ENCODE data around the gene BAZ2B. TPM values are rescaled to one million over a fixed set of nuclear protein-coding genes. Genes with fewer than 3 reads are reported as not detected.

The BAZ2B gene
- total RNA-seq, 2 donors from 2014 or later = 60.8 to 84.5 TPM

DNA sequence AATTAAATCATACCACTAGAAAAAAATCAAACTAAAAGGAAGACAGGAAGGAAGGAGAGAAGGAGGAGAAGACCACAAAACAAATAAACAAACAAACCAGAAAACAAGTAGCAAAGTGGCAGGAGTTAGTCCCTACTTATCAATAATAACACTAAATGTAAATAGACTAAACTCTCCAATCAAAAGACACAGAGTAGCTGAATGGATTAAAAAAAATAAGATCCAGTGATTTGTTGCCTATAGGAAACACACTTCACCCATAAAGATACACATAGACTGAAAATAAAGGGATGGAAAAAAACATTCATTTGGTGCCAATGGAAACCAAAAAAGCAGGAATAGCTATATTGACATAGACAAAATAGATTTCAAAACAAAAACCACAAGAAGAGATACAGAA lies 23.4 kb upstream of the BAZ2B start:
- Histone ChIP-seq H3K4me1 (replicated peaks) (no peaks in the 10 kb centered on the region), H3K27me3 (replicated peaks; ENCODE audit: insufficient read depth) (no peaks in the 10 kb centered on the region), H3K27ac (no peak overlapping the region), H3K4me3 (no peak overlapping the region), H3K9me3 (no peaks in the 10 kb centered on the region), H3K36me3 (no peaks in the 10 kb centered on the region)
- no peak for TF ChIP-seq POLR2AphosphoS5 (IDR thresholded peaks at IDR 0.05)
- TF ChIP-seq POLR2A (IDR thresholded peaks at IDR 0.05) = no peak
- no peak for TF ChIP-seq CTCF (IDR thresholded peaks at IDR 0.05)
- no peak for DNase-seq (ENCODE audit: low spot score)
- intact Hi-C loops (cut with DNase I) = no loop called here

- Histone ChIP-seq H3K27ac (no peak overlapping the region), H3K4me3 (no peak overlapping the region), H3K4me1 (replicated peaks) (no peaks in the 10 kb centered on the region), H3K9me3 (no peaks in the 10 kb centered on the region), H3K27me3 (replicated peaks; ENCODE audit: insufficient read depth) (no peaks in the 10 kb centered on the region), H3K36me3 (no peaks in the 10 kb centered on the region)
- WGBS = 82% methylated on average over 1 of the region's 1 CpG
- intact Hi-C loops (cut with DNase I) = no loop called here
- TF ChIP-seq CTCF (IDR thresholded peaks at IDR 0.05) (no peak), POLR2A (IDR thresholded peaks at IDR 0.05) (no peak), POLR2AphosphoS5 (IDR thresholded peaks at IDR 0.05) (no peak)
- no peak for DNase-seq (ENCODE audit: low spot score)
These were observed 22.7 kb upstream of the BAZ2B start for GRCh38 chr2:159639071-159639470.

- no peaks in the 10 kb centered on the region for H3K36me3 ChIP-seq
- TF ChIP-seq POLR2A (IDR thresholded peaks at IDR 0.05) (no peak), POLR2AphosphoS5 (IDR thresholded peaks at IDR 0.05) (no peak)
- 40% methylated on average over 4 of the region's 4 CpGs for WGBS
These were observed 21.7 kb upstream of the BAZ2B start for GRCh38 chr2:159637988-159638501.

GRCh38 chr2:159637240-159637639 lies 20.9 kb upstream of the BAZ2B start:
- no peaks in the 10 kb centered on the region for H3K9me3 ChIP-seq
- H3K27ac ChIP-seq = no peak overlapping the region
- 95% methylated on average over 3 of the region's 3 CpGs for WGBS
- no peaks in the 10 kb centered on the region for H3K27me3 ChIP-seq (replicated peaks; ENCODE audit: insufficient read depth)
- intact Hi-C loops (cut with DNase I) = no loop called here
- no peaks in the 10 kb centered on the region for H3K4me1 ChIP-seq (replicated peaks)
- DNase-seq (ENCODE audit: low spot score) = no peak
- no peak overlapping the region for H3K4me3 ChIP-seq
- TF ChIP-seq CTCF (IDR thresholded peaks at IDR 0.05) (no peak), POLR2A (IDR thresholded peaks at IDR 0.05) (no peak), POLR2AphosphoS5 (IDR thresholded peaks at IDR 0.05) (no peak)
- no peaks in the 10 kb centered on the region for H3K36me3 ChIP-seq

More at GRCh38 chr2:159637988-159638501, 21.7 kb upstream of the BAZ2B start:
- Histone ChIP-seq H3K27ac (no peak overlapping the region), H3K9me3 (no peaks in the 10 kb centered on the region), H3K4me3 (no peak overlapping the region), H3K4me1 (replicated peaks) (no peaks in the 10 kb centered on the region), H3K27me3 (replicated peaks; ENCODE audit: insufficient read depth) (no peaks in the 10 kb centered on the region)
- intact Hi-C loops (cut with DNase I) = no loop called here
- DNase-seq (ENCODE audit: low spot score) = no peak

DNA sequence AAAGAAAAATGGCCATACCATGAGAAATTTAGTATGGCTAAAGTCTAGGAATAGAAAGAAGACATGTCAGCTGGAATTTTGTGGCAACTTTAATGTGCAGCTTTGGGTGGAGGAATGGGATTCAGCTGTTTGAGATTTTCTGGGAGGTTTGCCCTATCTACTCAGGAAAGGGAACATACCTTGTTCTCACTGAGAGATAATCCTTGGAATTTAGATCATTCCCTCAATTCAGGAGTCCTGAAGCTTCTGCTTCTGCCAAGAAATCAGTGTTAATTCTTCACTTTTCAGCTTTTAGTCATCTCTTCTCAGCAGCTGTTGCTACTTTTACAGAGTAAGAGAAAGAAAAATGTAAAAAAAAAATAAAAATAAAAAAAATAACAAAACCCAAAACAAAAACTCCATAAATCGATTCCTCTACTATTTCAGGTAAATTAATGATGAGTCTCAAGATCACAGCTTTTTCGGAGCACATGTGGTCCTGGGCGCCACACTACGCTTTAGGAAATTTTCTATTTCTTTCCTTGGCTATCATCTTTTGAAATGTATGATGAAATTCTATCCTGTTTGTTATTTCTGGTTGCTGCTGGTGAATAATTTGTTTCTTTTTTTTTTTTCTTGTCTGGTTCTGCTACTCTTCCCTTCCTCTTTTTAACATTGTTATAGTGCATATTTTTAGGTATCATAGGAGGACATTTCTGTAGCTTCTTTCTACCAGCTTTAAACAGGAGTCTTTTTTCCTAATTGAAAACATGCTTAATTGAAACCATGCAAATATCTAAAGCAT lies 18.9 kb upstream of the BAZ2B start:
- 70% methylated on average over 4 of the region's 4 CpGs for WGBS
- DNase-seq (ENCODE audit: low spot score) = no peak

More for the DNA sequence above, 18.9 kb upstream of the BAZ2B start:
- no peaks in the 10 kb centered on the region for H3K27me3 ChIP-seq (replicated peaks; ENCODE audit: insufficient read depth)
- no peak overlapping the region for H3K27ac ChIP-seq
- H3K9me3 ChIP-seq = no peaks in the 10 kb centered on the region
- TF ChIP-seq POLR2A (IDR thresholded peaks at IDR 0.05) = no peak
- TF ChIP-seq POLR2AphosphoS5 (IDR thresholded peaks at IDR 0.05) = no peak
- TF ChIP-seq CTCF (IDR thresholded peaks at IDR 0.05) = no peak
- H3K4me1 ChIP-seq (replicated peaks) = no peaks in the 10 kb centered on the region
- no peak overlapping the region for H3K4me3 ChIP-seq
- intact Hi-C loops (cut with DNase I) = no loop called here
- H3K36me3 ChIP-seq = no peaks in the 10 kb centered on the region
